Glomerular visceral epithelial cell (primary cell): ENCODE data around the gene CKM.
"Not testable (repeated sequence)": the region's sequence is repeated elsewhere in the genome, so short reads cannot be mapped to it uniquely, and the experiment has no call there.

Experiments
- DNase-seq: peaks from one replicate; pipeline ENCODE4 v3.0.0-alpha.2; 2016; ENCODE audit errors: extremely low spot score

Gene CKM

DNA sequence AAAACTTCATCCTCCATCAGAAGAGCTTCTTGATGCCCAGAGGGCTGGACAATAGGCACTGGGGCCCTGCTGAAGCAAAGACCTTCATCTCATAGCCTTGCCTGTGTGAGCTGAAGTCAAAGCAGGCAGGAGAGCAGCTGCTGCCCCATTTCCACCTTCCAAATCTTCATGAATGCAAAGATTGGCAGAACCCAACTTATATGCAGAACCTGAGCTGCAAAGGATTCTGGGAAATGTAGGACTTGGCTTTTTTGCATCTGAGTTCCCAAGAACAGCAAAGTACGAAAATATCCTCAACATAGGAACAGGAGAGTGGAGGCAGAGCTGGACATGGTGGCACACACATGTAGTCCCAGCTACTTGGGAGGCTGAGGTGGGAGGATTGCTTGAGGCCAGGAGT, 30.8 kb downstream of the CKM start:
- DNase-seq = no peak

DNA sequence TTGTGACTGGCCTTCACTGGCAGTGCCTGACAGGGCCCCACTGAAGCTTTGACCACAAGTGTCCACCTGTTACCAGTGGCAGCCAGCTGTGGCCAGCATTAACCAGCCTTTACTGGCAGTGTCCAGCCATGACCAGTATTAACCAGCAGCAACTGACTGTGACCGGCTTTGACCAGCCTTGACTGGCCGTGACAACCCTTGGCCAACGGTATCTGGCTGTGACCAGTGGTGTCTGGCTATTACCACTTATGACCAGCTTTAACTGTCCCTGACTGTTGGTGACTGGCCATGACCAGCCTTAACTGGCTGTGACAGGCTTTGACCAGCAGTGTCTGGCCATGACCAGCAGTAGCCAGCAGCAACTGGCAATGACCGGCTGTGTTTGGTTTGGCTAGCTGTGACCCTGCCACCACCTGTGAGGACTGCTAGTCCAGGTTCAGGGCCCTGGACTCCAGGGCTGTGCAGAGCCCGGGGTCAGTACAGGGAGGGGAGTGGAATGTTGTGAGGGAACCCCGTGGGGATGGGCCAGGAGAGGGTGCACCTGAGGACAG, 32.2 kb downstream of the CKM start:
- DNase-seq = no peak

DNA sequence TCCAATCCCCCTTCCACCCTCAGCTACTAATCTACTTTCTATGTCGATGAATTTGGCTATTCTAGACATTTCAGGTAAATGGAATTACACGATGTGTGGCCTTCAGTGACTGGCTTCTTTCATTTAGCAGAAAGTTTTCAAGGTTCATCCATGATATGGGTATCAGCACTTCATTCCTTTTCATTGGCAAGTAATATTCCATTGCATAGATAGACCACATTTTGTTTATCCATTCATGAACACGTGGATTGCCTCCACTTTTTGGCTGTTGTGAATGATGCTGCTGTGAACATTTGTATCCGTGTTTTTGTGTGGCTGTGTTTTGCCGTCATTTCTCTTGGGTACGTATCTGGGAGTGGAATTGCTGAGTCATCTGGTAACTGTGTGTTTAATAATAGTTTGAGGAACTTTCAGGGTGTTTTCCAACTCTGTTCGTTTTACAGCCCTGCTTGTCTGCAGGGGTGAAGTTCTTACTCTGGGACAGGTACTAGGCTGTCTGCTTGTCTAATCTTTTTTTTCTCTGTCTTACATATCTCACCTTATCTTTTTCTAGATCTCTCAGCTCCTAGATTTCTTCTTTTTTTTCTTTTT, 39.1 kb downstream of the CKM start:
- no peak for DNase-seq

DNA sequence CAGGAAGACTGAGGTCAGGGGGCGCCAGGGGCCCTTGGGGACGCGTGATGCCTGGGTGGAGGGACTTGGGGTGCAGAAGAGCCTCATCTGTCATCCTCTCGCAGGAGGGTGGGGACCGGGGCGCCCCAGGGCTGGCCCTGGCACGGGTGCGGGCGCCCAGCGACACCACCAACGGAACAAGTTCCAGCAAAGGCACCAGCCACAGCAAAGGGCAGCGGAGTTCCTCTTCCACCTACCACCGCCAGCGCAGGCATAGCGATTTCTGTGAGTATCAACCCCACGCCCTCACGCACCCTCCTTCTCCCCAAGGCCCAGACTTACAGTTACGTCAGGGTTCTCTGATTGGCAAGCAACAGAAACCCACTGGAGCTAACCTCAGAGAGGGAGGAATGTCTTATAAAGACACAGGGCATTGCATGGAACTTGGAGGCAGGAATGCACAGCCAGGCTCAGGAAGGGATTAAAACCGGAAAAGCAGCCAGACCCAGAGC, 42.2 kb downstream of the CKM start:
- no peak for DNase-seq

DNA sequence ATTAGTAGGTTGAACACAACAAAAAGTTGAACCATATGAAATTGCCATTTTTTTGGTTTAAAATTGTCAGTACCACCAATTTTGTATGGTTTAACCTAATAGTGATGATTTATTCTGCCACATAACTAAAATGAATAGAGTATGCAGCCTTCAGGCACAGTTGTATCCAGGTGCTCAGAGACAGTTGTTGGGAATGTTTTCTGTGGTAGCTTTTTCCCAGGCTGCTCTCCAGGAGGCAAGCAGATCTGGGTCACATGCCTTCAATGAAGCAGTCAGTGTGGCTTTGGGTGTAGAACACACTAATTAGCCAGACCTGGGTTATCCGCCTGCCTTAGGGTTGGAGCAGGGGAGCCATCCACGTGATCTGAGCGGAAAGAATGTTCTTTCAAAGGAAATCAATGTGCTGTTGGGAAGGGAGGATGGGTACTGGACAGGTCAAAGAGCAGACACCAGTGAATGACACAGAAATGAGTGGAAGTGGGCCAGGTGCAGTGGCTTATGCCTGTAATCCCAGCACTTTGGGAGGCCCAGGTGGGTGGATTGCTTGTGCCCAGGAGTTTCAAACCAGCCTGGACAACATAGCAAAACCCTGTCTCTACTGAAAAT, 43.0 kb downstream of the CKM start:
- DNase-seq = no peak

DNA sequence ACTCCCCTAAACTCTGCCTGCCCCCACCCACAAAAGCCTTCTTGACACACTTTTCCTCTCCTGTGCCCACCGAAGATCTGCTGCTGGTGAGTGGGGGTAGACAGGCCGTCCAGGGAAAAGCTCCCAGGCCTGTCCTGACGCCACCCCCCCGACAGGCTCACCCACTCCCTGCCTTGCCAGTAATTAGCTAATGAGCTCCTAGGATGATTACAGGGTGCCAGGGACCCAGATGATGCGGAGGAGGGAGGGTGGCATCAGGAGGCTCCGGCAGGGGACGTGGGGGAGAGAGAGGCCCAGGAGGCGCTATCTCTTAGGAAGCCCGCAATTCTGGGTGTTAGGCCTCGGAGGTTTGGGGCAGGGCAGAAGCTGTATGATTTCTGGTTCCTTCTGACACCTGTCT, 44.6 kb downstream of the CKM start:
- no peak for DNase-seq

DNA sequence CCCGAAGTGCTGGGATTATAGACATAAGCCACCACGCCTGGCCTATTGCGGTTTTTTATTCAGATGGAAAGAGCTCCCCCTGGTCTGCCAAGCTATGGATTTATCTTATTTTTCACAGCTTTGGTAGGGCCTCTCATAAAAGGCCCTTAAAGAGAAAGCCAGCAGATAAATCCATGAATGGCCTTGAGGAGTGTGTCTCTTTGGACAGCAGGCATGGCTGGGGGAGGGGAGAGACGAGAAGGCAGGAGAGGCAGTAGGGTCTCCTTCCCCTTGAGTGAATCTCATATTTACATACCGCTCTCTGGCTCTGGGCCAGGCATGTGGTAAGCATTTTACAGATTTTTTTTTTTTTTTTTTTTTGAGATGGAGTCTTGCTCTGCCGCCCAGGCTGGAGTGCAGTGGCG, 46.4 kb downstream of the CKM start:
- DNase-seq = no peak

DNA sequence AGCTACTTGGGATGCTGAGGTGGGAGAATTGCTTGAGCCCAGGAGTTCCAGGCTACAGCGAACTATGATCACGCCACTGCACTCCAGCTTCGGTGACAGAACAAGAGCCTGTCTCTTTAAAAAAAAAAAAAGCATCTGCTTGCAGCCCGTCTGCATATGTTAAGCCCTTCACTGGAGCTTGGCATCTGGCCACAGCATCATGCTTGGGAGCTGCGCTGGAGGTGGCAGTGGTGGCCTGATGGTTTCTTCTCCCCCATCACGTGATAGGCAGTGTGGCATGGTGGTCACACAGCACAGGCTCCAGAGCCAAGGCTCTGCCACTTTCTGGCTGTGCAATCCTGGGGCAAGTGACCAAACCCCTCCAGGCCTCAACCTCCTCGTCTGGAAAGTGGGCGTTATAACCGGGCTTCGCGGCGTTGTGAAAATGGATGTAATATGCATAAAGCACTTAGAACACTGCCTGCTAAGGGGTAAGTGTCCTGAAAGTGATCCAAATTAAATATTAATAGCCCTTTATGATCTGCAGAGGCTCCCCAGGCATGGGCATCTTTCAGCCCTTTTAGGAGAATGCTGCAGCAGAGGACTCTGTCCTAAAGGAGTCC, 47.2 kb downstream of the CKM start:
- DNase-seq = no peak

DNA sequence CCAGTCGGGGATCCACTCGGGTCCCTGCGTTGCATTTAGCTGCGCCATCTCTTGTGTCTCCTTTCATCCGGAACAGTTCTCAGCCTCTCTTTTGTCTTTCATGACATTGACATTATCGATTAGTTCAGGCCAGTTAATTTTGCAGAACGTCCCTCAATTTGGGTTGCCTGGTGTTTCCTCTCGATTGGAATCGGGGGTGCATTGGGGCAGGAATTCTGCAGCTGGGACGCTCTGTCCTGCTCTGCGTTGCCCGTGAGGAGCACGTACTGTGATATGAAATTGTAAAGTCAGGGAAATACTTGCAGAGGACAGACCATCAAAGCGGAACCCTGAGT, 49.2 kb downstream of the CKM start:
- DNase-seq = no peak

DNA sequence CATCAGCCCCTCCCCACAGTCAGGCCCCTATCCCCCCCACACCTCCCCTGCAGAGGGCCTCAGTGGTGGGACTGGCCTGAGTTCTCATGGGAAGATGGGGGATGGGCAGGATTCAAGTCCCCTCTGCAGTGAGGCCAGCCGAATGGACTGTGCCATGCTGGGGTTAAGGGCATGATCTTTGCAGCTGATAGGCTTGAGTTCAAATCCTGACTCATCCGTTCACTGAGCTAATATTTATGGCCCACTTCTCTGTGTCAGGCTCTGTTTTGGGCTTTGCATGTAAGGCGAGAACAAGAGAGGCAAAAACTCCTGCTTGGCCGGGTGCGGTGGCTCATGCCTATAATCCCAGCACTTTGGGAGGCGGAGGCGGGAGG, 51.0 kb downstream of the CKM start:
- DNase-seq = no peak

DNA sequence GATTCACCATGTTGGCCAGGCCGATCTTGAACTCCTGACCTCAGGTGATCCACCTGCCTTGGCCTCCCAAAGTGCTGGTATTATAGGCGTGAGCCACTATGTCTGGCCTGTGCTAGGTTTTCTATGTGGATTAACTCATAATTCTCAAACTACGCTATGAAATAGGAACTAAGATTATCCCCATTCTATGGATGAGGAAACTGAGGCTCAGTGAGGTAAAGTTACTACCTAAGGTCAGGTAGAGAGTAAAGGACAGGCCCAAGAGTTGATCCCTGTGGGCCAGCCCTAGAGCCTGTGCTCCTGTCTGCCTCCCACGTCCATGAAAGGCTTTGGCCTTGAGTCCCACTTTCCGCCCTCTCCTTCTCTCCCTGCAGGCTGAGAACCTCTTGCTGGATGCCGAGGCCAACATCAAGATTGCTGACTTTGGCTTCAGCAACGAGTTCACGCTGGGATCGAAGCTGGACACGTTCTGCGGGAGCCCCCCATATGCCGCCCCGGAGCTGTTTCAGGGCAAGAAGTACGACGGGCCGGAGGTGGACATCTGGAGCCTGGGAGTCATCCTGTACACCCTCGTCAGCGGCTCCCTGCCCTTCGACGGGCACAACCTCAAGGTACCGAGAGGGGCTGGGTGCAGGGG, 51.5 kb downstream of the CKM start:
- no peak for DNase-seq

DNA sequence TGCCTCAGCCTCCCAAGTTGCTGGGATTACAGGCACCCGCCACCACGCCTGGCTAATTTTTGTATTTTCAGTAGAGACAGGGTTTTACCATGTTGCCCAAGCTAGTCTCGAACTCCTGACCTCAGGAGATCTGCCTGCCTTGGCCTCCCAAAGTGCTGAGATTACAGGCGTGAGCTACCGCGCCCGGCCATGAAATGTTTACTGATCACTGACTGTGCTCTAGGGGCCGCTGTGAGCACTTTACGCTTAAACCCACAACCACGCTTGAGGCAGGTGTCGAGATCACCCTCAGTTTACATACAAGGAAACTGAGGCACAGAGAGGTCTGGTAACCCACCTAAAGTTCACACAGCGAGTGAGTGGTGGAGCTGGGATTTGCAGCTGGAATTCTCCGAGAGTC, 52.7 kb downstream of the CKM start:
- not testable (repeated sequence) for DNase-seq

DNA sequence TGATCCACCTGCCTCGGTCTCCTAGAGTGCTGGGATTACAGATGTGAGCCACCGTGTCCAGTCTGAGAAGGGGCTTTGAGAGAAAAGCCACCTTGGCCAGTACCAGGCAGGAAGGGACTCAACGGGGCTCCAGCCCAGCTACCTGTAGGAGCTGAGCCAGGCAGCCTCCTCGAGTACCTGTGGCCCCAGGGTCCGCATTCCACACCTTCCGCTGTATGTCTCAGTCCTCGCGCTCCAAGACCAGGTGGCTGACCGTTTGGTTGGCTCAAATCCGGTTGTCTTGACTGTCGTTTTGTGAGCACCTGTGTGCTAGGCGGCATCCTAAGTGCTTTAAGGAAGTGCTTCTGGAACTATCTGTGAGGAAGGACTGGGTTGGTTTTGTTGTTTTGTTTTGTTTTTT, 55.4 kb downstream of the CKM start:
- no peak for DNase-seq

DNA sequence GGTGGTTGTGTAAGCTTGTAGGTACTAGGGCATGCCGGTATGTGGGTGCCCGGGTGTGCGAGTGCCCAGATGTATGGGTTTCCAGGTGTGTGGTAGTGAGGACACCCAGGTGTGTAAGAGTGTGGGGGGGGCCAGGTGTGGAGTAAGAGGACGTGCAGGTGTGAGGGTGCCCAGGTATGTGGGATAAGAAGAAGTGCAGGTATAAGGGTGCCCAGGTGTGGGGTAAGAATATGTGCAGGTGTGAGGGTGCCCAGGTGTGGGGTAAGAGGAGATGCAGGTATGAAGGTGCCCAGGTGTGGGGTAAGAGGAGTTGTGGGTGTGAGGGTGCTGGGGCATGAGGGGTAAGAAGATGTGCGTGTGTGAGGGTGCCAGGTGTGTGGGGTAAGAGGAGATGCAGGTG, 57.3 kb downstream of the CKM start:
- DNase-seq = no peak

DNA sequence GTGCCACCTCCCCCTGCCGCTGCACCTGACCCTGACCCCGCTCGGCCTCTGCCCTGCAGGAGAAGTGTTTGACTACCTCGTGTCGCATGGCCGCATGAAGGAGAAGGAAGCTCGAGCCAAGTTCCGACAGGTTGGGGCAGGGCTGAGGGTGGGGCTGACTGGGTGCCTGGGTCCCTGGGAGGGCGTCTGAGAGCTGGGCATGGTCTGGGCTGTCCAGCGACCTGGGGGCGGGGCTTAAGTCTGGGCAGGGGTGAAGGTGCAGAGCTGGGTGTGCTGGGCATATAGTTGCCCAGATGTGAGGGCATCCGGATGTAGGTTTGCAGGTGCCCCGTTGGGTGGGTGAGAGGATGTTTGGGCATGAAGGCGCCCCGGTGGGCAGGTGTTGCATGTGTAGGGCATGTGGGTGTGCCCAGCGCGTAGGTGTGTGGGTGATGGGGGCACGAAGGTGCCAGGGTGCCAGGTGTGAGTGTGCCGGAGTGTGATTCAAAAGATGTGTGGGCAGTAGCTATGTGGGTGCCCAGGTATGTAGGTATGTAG, 57.8 kb downstream of the CKM start:
- DNase-seq = no peak

DNA sequence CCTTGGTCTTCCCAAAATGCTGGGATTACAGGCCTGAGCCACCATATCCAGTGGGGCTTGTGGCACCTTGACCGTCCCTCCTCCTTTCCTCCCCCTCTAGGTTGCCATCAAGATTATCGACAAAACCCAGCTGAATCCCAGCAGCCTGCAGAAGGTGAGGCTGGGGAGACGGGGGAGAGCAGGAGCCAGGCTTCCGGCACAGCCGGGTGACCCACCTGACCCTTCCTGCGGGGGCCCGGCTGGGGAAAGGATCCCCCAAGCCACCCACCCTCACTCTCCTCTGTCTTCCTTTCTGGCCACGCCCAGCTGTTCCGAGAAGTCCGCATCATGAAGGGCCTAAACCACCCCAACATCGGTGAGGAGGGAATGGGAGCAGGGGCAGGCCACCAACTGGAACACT, 59.7 kb downstream of the CKM start:
- DNase-seq = no peak

DNA sequence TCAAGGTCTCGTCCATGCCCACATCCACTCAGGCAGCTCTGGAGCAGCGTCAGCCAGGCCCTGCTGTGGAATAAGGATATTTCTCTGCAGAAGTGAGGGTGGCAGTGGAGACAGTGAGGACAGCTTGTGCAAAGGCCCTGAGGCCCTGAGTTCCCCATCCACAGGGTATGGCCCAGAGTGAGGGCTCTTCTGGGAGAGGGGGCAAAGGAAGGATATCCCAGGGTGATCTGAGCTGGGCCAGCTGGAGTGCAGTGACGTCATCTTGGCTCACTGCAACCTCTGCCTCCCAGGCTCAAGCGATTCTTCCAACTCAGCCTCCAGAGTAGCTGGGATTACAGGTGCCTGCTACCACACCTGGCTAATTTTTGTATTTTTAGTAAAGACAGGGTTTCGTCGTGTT, 60.1 kb downstream of the CKM start:
- DNase-seq = no peak

DNA sequence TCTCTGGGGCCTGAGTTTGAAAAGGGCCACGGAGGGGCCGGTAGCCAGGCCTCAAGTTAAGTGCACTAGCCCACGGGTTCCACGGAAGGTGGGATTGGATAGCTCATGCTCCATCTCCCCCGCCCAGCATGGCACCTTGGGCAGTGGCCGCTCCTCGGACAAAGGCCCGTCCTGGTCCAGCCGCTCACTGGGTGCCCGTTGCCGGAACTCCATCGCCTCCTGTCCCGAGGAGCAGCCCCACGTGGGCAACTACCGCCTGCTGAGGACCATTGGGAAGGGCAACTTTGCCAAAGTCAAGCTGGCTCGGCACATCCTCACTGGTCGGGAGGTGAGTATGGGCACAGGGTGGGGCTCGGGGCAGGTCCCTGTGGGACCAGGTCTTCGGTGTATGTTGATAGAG, 63.8 kb downstream of the CKM start:
- no peak for DNase-seq

DNA sequence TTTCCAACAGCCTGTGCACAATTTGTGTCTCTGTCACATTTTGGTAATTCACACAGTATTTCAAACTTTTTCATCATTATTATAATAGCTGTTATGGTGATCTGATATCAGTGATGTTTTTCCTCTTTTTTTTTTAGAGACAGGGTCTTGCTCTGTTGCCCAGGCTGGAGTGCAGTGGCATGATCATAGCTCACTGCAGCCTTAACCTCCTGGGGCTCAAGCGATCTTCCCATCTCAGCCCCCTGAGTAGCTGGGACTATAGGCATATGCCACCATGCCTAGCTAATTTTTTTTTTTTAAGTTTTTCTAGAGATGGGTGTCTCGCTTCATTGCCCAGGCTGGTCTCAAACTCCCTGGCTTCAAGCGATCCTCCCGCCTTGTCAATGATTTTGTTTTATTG, 65.8 kb downstream of the CKM start:
- DNase-seq = no peak
